OCI-LY7 (cell line): Measurements from ENCODE around the gene SEC22C.

Experiments
- CTCF ChIP-seq: fragments of 200-600 bp; sonication (generic); conservative IDR thresholded peaks from 2 replicates; pipeline ENCODE4 v1.5.1; 2014; ENCODE audit warnings: mild to moderate bottlenecking, antibody characterized with exemption, low read length, moderate library complexity, mixed read lengths
- EZH2phosphoT487 ChIP-seq: fragments of 200-600 bp; sonication (generic); IDR thresholded peaks from 2 replicates; pipeline ENCODE4 v1.6.1; 2018; ENCODE audit warnings: low read depth, borderline replicate concordance, mild to moderate bottlenecking, mixed run types, antibody characterized with exemption, low read length, moderate library complexity, mixed read lengths

- no peak for TF ChIP-seq CTCF
- TF ChIP-seq EZH2phosphoT487, result no peak
Measured at GRCh38 chr3:42590989-42591756, 9.4 kb upstream of the SEC22C start.
